GM12801 (cell line): ENCODE data around the gene ARL15.

ENCODE experiments used
- TF ChIP-seq, protein P1 (sequence below): IDR thresholded peaks from one replicate; pipeline ENCODE4 v1.5.1; 2011; ENCODE audit warnings: control low read depth; ENCODE audit not compliant: insufficient read length; ENCODE audit errors: extremely low read depth

Gene ARL15

DNA sequence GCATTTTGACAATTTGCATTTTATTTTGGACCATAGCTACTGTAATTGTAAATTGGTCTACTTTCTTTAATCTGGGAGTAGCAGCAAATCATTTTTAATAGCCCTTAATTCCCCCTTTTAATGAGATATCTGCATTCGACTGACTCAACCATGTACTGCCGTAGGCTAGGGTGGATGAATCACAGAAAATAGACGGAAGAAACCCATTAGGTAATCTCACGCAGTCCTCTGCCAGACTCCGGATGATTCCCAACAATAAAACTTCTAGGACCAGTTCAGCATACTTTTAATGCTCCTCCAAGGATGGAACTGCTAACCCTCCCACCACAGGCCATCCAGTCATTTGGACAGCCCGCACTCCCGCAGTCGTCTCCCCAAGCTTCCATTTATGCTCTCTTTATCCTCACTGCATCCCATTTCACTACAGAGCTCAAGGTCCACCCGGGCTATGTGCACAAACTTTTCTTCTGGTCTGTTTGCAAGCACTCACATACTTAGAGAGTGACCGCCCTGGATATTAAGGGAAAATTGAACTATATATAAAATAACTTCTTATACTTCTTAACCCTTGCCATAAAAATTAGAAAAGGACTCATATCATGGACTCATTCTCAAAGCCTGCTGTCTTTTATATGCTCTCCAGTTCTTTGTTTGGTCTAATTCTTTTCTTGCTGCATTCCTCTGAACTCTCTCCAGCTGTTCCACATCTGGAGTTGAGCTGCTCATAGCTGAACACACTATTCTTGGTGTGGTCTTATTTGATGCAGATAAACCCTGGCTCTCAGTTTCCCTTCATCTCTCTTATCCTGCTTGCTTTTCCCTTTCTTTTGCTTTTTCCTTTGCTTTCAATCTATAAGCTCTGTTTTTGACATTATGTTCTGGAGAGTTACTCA lies 326.6 kb downstream of the ARL15 start:
- TF ChIP-seq, protein P1, sequence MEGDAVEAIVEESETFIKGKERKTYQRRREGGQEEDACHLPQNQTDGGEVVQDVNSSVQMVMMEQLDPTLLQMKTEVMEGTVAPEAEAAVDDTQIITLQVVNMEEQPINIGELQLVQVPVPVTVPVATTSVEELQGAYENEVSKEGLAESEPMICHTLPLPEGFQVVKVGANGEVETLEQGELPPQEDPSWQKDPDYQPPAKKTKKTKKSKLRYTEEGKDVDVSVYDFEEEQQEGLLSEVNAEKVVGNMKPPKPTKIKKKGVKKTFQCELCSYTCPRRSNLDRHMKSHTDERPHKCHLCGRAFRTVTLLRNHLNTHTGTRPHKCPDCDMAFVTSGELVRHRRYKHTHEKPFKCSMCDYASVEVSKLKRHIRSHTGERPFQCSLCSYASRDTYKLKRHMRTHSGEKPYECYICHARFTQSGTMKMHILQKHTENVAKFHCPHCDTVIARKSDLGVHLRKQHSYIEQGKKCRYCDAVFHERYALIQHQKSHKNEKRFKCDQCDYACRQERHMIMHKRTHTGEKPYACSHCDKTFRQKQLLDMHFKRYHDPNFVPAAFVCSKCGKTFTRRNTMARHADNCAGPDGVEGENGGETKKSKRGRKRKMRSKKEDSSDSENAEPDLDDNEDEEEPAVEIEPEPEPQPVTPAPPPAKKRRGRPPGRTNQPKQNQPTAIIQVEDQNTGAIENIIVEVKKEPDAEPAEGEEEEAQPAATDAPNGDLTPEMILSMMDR: no peak

DNA sequence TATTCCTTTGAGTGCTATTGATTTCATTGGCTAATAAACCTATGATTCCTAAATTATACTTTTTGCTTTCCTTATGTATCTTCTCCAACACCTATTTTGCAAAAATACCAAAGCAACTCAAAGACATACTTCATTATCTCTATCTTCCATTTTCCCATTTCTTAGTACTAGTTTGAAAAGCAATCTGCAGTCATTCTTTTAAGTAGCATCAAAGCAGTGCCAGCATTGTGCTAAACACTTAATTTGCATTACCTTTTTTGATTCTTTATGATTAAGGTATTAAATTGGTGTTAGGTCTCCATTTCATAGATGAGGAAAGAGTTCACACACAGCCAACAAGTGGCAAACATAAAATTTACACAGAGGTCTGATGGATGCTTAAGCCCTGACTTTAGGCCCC lies 330.3 kb downstream of the ARL15 start:
- TF ChIP-seq, protein P1: no peak

GRCh38 chr5:53974021-53974420 lies 336.4 kb downstream of the ARL15 start:
- TF ChIP-seq, protein P1: no peak

GRCh38 chr5:53972314-53972713 lies 338.1 kb downstream of the ARL15 start:
- TF ChIP-seq, protein P1: no peak

GRCh38 chr5:53971551-53971950 lies 338.8 kb downstream of the ARL15 start:
- TF ChIP-seq, protein P1: no peak

- TF ChIP-seq, protein P1: no peak
These were observed 339.2 kb downstream of the ARL15 start for GRCh38 chr5:53971131-53971530.

GRCh38 chr5:53970475-53970874 lies 339.9 kb downstream of the ARL15 start:
- TF ChIP-seq, protein P1: no peak
